GM19467 (cell line): ENCODE data around the gene HTT.

Experiments used
- ATAC-seq: cut with Tn5 transposase; IDR thresholded peaks from one replicate; pipeline ENCODE4 v1.9.1; 2021; ENCODE audit warnings: mild to moderate bottlenecking, moderate library complexity; ENCODE audit not compliant: unreplicated experiment

HTT gene

DNA sequence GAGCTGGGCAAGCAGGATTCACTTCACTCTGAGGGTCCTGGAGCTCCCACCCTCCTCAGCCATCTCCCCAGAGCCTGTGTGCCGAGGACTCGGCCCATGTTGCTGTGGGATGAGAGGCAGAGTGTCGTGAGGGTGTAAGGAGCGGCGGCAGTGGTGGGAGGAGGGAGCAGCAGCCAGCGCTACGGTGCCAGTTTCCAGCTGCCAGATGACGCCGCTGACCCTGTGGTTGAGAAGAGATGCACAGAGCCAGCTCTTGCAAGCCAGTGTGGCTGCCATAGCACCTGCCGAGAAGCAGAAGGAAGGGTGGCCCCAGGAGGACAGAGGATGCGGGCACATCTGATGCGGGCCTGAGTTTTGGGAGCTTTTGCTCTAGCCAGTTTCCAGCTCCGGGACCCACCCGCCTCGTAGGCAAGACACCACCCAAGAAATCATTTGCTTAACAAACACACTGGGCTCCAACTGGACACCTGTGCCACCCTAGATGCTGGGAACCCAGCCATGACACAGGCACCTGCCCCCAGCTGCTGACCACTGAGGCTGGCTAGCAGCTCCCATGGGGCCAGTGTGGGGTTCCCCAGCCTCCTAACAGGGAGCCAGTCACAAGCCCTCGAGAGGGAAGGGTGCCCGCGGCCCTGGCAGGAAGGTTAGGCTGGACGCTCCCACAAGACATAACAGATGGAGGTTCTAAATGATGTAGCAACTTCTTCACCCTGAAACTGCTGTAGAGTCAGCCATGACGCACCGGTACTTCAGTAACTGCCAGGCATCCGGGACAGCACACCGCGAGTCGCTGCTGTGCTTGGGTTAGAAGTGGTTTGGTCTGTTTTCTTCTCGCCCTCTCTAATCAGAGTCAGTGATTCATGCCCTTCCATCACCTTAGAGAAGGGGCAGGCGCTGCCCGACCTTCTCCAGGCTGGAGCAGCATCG, 183.3 kb downstream of the HTT start:
- ATAC-seq = no peak

DNA sequence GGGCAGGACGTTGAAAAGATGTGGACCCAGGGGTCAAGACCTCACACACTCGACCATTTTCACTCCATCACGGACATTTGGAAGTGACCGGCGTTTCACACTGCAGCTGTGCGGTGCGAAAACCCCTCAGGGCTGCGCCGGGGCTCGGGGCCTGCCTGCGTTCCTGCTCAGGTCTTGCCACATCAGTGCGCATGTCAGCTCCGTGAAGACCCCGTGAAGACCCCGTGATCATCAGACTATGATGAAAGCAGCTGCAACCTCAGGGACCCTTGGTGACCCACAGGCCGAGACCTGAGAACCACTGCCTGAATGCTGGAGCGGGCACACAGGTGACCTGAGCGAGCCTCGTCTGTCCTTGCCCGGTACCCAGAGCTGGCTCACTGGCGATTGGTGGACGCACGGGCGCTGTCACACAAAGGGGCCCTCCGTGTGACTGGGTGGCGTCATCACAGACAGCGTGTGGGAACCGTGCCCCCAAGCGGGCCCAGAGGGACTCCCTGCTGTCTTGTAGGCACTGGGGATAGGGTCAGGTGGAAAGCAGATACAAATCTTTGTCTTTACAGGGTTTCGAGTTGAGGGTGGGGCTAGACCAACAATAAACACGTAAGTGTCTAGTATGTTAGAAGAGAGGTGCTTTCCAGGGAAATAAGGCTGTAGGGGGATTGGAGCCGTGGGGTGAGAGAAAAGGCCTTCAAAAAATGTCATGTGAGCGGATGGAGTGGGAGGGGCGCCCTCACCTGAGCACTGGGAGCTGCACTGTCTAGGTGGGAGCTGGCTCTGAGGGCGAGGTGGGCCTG, 187.1 kb downstream of the HTT start:
- no peak for ATAC-seq

DNA sequence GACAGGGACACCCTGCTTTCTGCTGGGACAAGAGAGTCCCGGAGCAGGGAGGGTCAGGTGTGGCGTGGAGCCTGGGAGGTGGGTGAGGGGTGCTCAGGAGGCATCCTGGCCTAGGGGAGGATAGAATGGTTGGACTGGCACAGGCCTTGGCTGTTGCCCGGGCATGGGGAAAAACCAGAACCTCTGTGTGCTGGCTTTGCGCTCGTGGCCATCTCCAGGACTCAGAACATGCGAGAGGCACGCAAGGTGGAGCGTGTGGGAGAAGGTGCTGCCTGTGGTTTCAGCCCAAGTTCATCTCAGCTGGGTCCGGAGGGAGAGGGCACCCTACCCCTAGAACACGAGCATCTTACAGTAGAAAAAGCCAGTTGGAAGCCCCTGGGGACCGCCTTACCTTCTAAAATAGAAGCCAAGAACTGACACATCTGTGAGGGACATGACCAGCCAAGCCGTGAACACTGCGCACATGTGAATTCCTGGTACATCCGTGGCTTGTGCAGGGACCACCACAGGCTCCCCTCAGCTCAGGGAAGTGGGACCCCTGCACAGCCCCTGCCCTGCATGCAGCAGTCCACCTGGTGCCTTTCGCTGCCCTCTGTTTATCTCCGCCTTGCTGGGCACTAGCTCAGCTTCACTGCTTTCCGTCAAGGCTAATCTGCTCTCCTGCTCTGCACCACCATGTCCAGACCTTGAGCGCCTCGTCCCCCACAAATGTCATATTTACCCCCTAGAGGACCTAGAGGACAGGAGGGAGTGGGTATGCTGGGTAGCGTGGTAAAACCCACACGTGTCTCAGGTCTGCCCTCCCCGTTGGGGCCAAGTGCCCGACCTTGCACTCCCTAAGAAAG, 187.9 kb downstream of the HTT start:
- ATAC-seq = no peak

DNA sequence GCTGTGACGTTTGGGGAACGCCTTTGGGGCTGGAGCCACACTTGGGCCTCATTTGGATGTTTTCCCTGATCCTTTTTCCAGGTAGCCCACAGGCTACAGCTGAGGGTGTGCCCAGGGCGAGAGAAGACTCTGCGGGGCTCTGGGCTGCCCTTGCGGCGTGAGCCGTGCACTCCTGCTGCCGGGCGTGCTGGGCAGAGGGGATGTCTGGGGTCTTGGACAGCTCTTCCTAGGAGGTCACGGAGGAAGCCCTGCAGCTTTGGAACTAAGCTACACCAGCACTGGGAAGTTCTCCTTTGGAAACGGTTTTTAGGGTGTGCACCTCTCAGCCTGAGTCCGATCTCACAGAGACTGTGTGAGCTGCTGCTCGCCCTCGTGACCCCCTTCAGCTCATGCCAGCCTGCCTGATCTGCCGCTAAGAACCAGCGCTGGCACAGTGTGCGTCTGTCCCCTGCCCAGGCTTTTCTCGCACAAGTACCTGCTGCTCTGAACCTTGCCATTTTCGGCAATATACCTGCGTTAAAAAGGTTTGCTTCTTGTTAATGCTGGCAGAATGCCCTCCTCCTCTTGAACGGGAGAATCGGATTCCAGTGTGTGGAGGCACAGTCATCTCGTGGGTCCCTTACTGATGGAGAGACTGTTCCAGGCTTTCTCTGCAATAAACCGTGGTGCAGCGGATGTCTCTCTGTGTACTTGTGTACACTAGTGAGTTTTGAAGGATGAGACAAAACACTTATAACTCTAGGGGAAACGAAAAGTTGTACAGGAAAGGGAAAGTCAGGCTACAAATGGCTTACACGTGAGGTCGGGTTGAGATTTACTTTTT, 188.8 kb downstream of the HTT start:
- no peak for ATAC-seq

DNA sequence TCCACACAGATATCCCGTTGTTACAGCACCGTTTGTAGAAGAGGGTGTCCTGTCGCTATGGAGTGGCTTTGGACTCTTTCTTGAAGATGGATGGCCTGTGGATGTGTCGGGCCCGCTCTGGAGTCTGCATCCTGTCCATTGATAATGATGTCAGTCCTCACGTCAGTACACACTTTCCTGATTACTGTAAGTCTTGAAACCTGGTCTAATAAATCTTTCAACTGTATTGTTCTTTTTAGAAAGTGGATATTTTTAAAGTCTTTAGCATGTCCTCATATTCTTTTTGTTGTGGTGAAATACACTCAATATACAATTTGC, 189.4 kb downstream of the HTT start:
- ATAC-seq = no peak

- ATAC-seq = no peak
Measured at GRCh38 chr4:3266076-3266475, 191.6 kb downstream of the HTT start.

DNA sequence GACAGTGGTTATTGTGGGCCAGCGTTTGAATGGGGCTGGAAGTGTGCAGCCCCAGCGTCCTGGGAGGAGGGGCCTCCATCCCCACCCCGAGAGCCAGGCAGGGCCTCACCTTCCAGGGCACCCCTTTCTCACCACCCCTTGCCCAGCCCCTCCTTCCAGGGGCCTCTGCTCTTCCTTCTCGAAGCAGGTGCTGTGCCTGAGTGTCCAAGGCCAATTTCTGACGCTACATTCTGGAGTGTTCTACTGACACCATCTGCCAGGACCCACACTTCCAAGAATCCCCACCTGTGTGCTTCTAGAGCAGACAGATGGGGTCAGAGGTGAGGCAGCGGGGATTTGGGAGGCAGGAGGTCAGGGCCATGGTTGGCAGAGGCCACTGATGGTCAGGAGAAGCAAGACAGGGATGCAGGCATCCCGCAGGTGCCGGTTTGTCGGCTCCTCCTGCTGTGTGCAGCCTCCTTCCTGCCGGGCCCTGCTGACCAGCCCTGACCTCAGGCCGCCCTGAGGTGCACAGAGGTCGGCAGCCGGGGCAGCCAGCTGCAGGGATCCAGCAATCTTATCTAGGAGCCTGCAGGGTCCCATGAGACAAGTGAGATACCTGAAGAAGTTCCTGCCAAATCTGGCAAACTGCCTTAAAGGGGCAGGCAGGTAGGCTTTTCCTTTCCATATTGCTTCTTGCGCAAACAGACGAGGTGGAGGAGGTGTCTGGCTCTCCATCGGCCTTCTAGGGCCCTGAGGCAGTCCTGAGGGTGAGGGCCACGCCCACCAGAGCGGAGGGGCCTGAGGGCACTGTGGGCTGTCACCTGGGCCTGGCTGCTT, 193.3 kb downstream of the HTT start:
- ATAC-seq = no peak

DNA sequence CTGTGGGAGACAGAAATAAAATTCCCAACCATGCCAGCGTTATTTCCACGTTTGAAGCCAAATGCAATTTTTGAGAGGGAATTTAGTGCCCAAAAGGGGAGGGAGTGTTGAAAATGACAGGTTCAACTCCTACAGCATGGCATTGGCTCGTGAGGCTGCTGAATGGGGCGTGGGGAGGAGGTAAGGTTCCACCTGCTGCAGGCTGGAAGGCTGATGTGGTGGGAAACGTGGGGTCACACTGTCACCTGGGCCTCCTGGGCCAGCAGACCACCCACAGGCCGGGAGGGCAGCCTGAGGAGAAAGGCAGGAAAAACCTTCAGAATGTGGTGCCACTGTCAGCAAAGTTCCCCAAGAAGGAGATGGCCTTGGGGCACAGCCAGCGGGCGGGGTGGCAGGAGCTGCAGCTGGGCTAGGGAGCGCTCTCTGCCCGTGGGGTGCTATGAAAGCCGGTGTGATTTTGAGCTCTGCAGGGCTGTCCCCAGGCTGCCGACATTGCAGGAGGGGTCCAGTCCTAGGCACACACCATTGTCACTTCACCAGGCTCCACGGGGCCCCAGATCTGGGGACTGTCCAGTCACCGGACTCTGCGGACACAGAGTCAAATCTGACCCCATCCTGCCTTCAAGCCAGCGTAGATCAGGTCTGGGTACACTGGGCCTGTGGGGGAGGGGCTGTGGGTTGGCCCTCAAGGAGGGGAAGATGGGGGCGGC, 194.1 kb downstream of the HTT start:
- ATAC-seq = no peak

DNA sequence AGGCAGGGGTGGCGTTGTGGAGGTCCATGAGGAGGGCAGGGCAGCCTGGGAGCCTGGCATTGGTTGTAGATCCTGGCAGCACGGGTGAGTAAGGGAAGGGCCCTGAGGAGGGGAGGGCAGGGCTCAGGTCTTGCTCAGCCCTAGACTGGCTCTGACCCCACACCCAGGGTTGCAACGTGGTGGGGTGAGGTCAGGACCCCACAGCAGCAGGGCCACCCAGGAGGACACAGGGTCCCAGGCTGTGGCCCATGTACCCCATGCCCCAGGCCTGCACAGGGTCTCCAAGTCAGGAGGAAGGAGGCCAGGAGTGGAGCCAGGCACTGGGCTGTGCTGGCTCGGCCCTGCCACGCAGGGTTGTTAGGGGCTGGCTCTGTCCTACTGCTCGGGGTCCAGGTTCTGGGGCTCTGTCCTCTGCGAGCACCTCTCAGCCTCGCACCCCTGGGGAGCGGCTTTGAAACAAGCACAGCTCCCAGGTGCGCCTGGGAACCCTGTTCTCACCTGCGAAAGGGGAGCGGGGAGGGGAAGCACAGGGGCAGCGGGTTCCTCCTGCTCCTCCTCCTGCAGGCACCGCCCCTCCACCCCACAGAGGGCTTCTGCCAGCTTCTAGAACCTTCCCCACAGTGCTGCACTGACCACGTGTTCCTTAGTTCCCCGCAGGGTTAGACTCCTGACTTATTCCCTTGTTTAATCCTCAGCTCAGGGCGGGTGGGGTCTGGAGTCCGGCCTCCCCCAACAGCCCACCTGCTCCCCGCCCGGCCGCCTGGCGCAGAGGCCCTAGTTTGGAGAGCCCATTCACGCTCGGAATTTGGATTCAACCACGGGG, 194.8 kb downstream of the HTT start:
- no peak for ATAC-seq

DNA sequence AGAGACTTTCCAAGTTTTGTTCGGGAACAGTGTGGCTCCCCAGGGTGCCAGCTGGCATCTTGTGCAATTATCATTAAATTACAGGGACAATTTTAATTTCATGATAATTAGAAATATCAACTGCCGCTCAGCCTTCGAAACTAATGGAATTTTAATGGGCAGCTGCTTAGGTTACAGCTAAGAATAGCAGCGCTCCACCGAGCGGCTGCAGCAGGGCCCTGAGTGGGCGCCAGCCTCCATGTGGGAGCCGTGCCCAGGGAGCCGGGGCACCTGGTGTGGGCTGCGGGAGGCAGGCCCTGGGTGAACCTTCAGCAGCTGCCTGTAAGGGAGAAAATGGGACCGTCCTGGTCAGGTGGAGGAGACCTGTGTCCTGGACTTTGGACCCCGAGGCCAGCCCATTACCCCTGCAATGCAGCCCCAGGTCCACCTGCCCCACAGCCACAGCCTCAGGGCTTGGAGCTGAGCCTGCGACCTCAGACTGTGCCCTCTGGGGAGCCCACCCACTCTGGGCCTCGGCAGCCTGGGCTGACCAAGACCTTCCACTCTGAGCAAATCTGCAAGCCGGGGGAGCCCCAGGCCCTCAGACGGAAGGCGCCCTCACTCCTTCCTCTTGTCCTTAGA, 195.6 kb downstream of the HTT start:
- no peak for ATAC-seq

DNA sequence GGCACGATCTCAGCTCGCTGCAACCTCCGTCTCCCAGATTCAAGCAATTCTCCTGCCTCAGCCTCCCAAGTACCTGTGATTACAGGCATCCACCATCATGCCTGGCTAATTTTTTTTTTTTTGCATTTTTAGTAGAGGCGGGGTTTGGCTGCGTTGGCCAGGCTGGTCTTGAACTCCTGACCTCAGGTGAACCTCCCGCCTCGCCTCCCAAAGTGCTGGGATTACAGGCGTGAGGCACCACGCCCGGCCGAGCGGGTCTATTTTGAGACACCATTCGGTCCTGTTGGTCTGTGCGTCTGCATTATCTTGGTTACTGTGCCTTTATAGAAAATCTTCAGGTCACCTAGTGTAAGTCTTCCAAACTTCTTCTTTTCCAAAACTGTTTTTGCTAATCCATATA, 196.7 kb downstream of the HTT start:
- ATAC-seq = no peak

- ATAC-seq = no peak
Measured at GRCh38 chr4:3276986-3277385, 202.5 kb downstream of the HTT start.

GRCh38 chr4:3280466-3280865, 206.0 kb downstream of the HTT start:
- ATAC-seq = no peak

DNA sequence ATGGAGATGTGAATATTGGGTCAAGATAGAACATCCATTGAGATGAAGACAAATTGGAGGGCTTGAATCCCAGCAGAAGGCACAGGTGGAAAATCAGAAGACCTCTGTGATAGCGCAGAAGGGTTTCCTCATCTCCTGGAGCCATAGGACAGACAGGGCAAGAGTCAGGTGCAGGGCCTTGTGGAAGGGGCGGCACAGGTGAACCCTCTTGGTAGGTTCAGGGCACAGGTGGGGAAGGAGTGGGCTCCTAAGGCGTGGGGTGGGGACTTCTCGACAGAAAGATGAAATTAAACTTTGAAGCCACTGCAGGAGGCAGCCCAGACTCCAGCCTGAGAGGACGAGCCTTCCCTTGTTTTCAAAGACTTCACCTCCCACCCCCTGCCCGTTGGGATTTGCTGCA, 209.0 kb downstream of the HTT start:
- no peak for ATAC-seq

DNA sequence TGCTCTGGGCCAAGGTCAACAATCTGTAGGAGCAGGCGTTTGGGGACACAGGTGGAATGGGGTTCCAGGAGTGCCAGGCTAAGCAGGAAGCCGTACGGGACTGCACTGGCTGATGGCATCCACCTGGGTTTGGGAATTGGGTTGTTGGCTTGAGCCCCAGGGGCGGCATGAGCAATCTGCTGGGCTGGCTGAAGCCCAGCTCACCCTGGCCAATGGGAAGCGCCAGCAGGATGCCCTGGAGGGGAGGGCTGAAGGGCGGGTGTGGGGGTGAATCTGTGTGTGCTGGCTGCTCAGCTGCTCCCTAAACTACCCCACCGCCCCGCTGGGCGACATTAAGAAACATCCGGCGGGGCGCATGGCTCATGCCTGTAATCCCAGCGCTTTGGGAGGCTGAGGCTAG, 209.4 kb downstream of the HTT start:
- ATAC-seq = no peak

DNA sequence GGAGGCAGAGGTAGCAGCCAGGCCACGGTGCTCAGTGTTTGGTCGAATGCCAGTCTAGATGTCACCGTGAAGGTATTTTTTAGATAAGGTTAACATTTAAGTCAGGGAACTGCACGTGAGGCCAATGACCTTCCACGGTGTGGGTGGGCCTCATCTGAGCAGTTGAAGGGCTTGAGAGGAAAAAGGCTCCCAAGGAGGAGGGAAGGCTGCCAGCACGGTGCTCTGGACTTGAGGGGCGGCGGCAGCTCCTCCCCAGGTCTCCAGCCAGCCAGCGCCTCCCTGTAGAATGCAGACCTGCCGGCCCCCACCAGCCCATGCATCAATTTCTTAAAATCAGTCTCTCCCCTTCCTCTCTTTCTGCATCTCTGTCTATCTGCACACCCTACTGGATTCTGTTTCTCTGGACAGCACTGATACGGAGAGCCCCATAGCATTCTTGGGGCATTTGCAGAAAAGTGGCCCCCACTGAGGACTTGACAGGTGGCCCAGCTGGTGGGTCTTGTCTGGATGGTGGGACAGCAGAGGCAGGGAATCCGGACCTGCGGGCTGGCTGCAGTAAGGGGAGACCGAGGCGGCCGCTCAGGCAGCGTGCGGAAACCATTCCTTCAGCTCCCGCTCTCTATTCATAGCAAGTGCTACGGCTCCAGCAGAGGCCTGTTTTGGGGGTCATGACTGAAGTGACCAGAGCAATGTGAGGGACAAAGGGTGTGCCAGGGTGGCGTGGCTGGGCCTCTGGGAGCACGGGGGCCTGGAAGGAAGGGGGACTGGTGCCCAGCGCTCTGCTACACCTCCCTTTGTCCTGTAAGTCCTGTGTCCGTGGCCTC, 210.5 kb downstream of the HTT start:
- ATAC-seq = no peak
